ENCODE data around the gene MSS51. TPM values are rescaled to one million over a fixed set of nuclear protein-coding genes. Genes with fewer than 3 reads are reported as not detected.

Gene MSS51
- polyA plus RNA-seq, 1 donor from 2014 or later, result 8.3 TPM

GRCh38 chr10:73405556-73405955 lies 27.8 kb downstream of the MSS51 start:
- H4K20me1 ChIP-seq (ENCODE audit: insufficient read depth), result no peaks in the 10 kb centered on the region

GRCh38 chr10:73404690-73405089 lies 28.7 kb downstream of the MSS51 start:
- Histone ChIP-seq H3K4me2 (ENCODE audit: low read length) (no peak overlapping the region), H3K9me2 (ENCODE audit: insufficient read depth, low read length) (no peaks in the 10 kb centered on the region), H3K79me2 (replicated peaks; ENCODE audit: insufficient read depth, low read length) (no peaks in the 10 kb centered on the region), H3K36me3 (ENCODE audit: insufficient read depth, low read length) (no peaks in the 10 kb centered on the region), H3K9ac (ENCODE audit: low read length) (no peak overlapping the region), H4K20me1 (ENCODE audit: insufficient read depth) (no peaks in the 10 kb centered on the region), H3K9me3 (ENCODE audit: low read length) (no peaks in the 10 kb centered on the region), H3K27ac (ENCODE audit: low read length) (no peak overlapping the region), H3K27me3 (ENCODE audit: insufficient read depth, low read depth, low read length) (no peaks in the 10 kb centered on the region), H2AFZ (ENCODE audit: low read depth, low read length) (no peak overlapping the region), H3F3A (ENCODE audit: insufficient read depth, low read length, poor library complexity, severe bottlenecking) (no peaks in the 10 kb centered on the region), H3K4me3 (ENCODE audit: low read length) (no peak overlapping the region)
- TF ChIP-seq TAF1 (IDR thresholded peaks at IDR 0.05; ENCODE audit: low read depth) (no peak), CTCF (IDR thresholded peaks at IDR 0.05; ENCODE audit: poor library complexity, severe bottlenecking) (no peak), POLR2AphosphoS5 (IDR thresholded peaks at IDR 0.05) (no peak), RAD21 (conservative IDR thresholded peaks at IDR 0.05) (no peak), SMC3 (conservative IDR thresholded peaks at IDR 0.05; ENCODE audit: poor library complexity) (no peak), MXI1 (conservative IDR thresholded peaks at IDR 0.05; ENCODE audit: poor library complexity, severe bottlenecking) (no peak), EP300 (conservative IDR thresholded peaks at IDR 0.05; ENCODE audit: poor library complexity, severe bottlenecking) (no peak)

More at GRCh38 chr10:73405556-73405955, 27.8 kb downstream of the MSS51 start:
- H3K4me2 ChIP-seq (ENCODE audit: low read length), result no peak overlapping the region
- H3K27me3 ChIP-seq (ENCODE audit: insufficient read depth, low read depth, low read length), result no peaks in the 10 kb centered on the region
- TF ChIP-seq CTCF (IDR thresholded peaks at IDR 0.05; ENCODE audit: poor library complexity, severe bottlenecking) (no peak), EZH2 (IDR thresholded peaks at IDR 0.05; ENCODE audit: borderline replicate concordance, insufficient read depth, low read length, poor library complexity, severe bottlenecking) (no peak), SMC3 (conservative IDR thresholded peaks at IDR 0.05; ENCODE audit: poor library complexity) (no peak), EP300 (conservative IDR thresholded peaks at IDR 0.05; ENCODE audit: poor library complexity, severe bottlenecking) (no peak), TAF1 (IDR thresholded peaks at IDR 0.05; ENCODE audit: low read depth) (no peak), RAD21 (conservative IDR thresholded peaks at IDR 0.05) (no peak), MXI1 (conservative IDR thresholded peaks at IDR 0.05; ENCODE audit: poor library complexity, severe bottlenecking) (no peak), REST (IDR thresholded peaks at IDR 0.05; ENCODE audit: borderline replicate concordance) (no peak), POLR2AphosphoS5 (IDR thresholded peaks at IDR 0.05) (no peak)
- no peak overlapping the region for H3K27ac ChIP-seq (ENCODE audit: low read length)
- no peaks in the 10 kb centered on the region for H3F3A ChIP-seq (ENCODE audit: insufficient read depth, low read length, poor library complexity, severe bottlenecking)
- no peak overlapping the region for H3K9ac ChIP-seq (ENCODE audit: low read length)
- no peaks in the 10 kb centered on the region for H3K36me3 ChIP-seq (ENCODE audit: insufficient read depth, low read length)
- no peaks in the 10 kb centered on the region for H3K9me3 ChIP-seq (ENCODE audit: low read length)
- H3K79me2 ChIP-seq (replicated peaks; ENCODE audit: insufficient read depth, low read length), result no peaks in the 10 kb centered on the region
- H2AFZ ChIP-seq (ENCODE audit: low read depth, low read length), result no peak overlapping the region
- no peak overlapping the region for H3K4me3 ChIP-seq (ENCODE audit: low read length)
- no peaks in the 10 kb centered on the region for H3K9me2 ChIP-seq (ENCODE audit: insufficient read depth, low read length)
